Inflammatory macrophage treated with lipopolysaccharide for 4 hours (primary cell): ENCODE data around the gene ACAP2.

Experiments used
- DNase-seq: peaks from one replicate; pipeline ENCODE4 v3.0.0-alpha.2; 2020

ACAP2 gene

GRCh38 chr3:195258449-195259153, 184.2 kb downstream of the ACAP2 start:
- DNase-seq, result no peak

GRCh38 chr3:195257454-195258448, 185.1 kb downstream of the ACAP2 start:
- DNase-seq, result no peak

- DNase-seq, result no peak
These were observed 186.0 kb downstream of the ACAP2 start for GRCh38 chr3:195256639-195257453.

GRCh38 chr3:195255571-195256501, 187.0 kb downstream of the ACAP2 start:
- DNase-seq, result no peak

- no peak for DNase-seq
These were observed 187.7 kb downstream of the ACAP2 start for GRCh38 chr3:195255176-195255500.

- no peak for DNase-seq
These were observed 188.2 kb downstream of the ACAP2 start for GRCh38 chr3:195254454-195255175.

- DNase-seq, result no peak
These were observed 188.8 kb downstream of the ACAP2 start for GRCh38 chr3:195253923-195254432.

GRCh38 chr3:195251336-195252065, 191.3 kb downstream of the ACAP2 start:
- DNase-seq, result no peak

- DNase-seq, result no peak
These were observed 192.2 kb downstream of the ACAP2 start for GRCh38 chr3:195250473-195251251.

- DNase-seq, result no peak
These were observed 192.9 kb downstream of the ACAP2 start for GRCh38 chr3:195249858-195250464.

GRCh38 chr3:195249057-195249770, 193.6 kb downstream of the ACAP2 start:
- no peak for DNase-seq

- DNase-seq, result no peak
These were observed 194.5 kb downstream of the ACAP2 start for GRCh38 chr3:195248281-195248680.

- no peak for DNase-seq
These were observed 195.0 kb downstream of the ACAP2 start for GRCh38 chr3:195247863-195248189.

- no peak for DNase-seq
These were observed 195.5 kb downstream of the ACAP2 start for GRCh38 chr3:195247086-195247862.

GRCh38 chr3:195246581-195246995, 196.2 kb downstream of the ACAP2 start:
- no peak for DNase-seq

- no peak for DNase-seq
These were observed 197.3 kb downstream of the ACAP2 start for GRCh38 chr3:195245531-195245951.

GRCh38 chr3:195241592-195242355, 201.0 kb downstream of the ACAP2 start:
- no peak for DNase-seq
